CD4-positive, alpha-beta T cell (primary cell): Measurements from ENCODE around the gene OMD. TPM values are rescaled to one million over a fixed set of nuclear protein-coding genes. Genes with fewer than 3 reads are reported as not detected.

Experiments
- ATAC-seq: fragments of 200-7000 bp; cut with Tn5 transposase; one replicate; pipeline ENCODE4 v1.10.0; 2022; ENCODE audit warnings: mild to moderate bottlenecking; ENCODE audit not compliant: poor library complexity
- CTCF ChIA-PET: fragments of 350-600 bp; sonication (Branson Sonifier 250); formaldehyde crosslinking; loops from one replicate; lab custom pipeline; 2021; ENCODE audit warnings: antibody characterized with exemption, inconsistent platforms; lab: Charles Lee
- POLR2A ChIA-PET: fragments of 350-600 bp; sonication (Branson Sonifier 250); formaldehyde crosslinking; loops from one replicate; lab custom pipeline; 2021; ENCODE audit warnings: antibody characterized with exemption, inconsistent platforms; lab: Charles Lee
- DNase-seq, 14 experiments: peaks; one replicate each; pipeline ENCODE4 v3.0.0-alpha.2; 2013 to 2020; ENCODE audit warnings: mixed read lengths in 2 of 14
- H3K27ac ChIP-seq, 2 donors: one replicate each; pipeline versions ENCODE4 v1.5.1 to v1.7.0; 2013; ENCODE audit warnings: low read length in 2 of 2, low read depth in 1 of 2, mild to moderate bottlenecking in 1 of 2
- H3K27me3 ChIP-seq, 2 experiments: 1 replicate in 1 of 2; 2 replicates in 1 of 2; pipeline versions ENCODE4 v1.6.1 to v1.7.0; 2013; ENCODE audit warnings: low read length in 2 of 2, control low read depth in 1 of 2, mild to moderate bottlenecking in 1 of 2, moderate library complexity in 1 of 2; ENCODE audit not compliant: insufficient read depth in 2 of 2, control insufficient read depth in 1 of 2
- H3K36me3 ChIP-seq: one replicate; pipeline ENCODE4 v1.6.1; 2013; ENCODE audit warnings: low read length, control low read depth; ENCODE audit not compliant: insufficient read depth
- H3K4me1 ChIP-seq: one replicate; pipeline ENCODE4 v1.6.1; 2013; ENCODE audit warnings: low read length, control low read depth; ENCODE audit not compliant: insufficient read depth
- H3K4me3 ChIP-seq: one replicate; pipeline ENCODE4 v1.5.1; 2013; ENCODE audit warnings: mild to moderate bottlenecking, low read length, moderate library complexity
- H3K9me3 ChIP-seq, 2 experiments: 1 replicate in 1 of 2; 2 replicates in 1 of 2; pipeline versions ENCODE4 v1.6.1 to v1.7.0; 2013; ENCODE audit warnings: low read length in 2 of 2, mild to moderate bottlenecking in 2 of 2, control low read depth in 1 of 2, moderate library complexity in 1 of 2; ENCODE audit not compliant: control insufficient read depth in 1 of 2, insufficient read depth in 1 of 2
- H3K27ac Mint-ChIP-seq: one replicate; pipeline ENCODE4 v1.8.0; 2020; ENCODE audit warnings: mixed read lengths
- H3K27me3 Mint-ChIP-seq: one replicate; pipeline ENCODE4 v1.8.0; 2021; ENCODE audit warnings: mixed read lengths
- H3K36me3 Mint-ChIP-seq: one replicate; pipeline ENCODE4 v1.8.0; 2021; ENCODE audit warnings: low read depth, mixed read lengths
- H3K4me1 Mint-ChIP-seq: one replicate; pipeline ENCODE4 v1.8.0; 2021; ENCODE audit warnings: low read depth, mixed read lengths
- H3K4me3 Mint-ChIP-seq: one replicate; pipeline ENCODE4 v1.8.0; 2020; ENCODE audit warnings: mild to moderate bottlenecking, mixed read lengths
- H3K9me3 Mint-ChIP-seq: one replicate; pipeline ENCODE4 v1.8.0; 2020; ENCODE audit warnings: mixed read lengths
- intact Hi-C, 2 experiments: fragments of 100-400 bp; cut with DNase I in 1 of 2; cut with micrococcal nuclease in 1 of 2; formaldehyde crosslinking; loops; one replicate each; pipeline versions ENCODE4 v1.15.1 to v1.9.0; 2023 to 2025; cut with DNase I, micrococcal nuclease
- total RNA-seq, 174 experiments: library from RNA in 2 of 174; stranded (reverse) in 2 of 174; gene quantifications; one replicate each; pipeline ENCODE4 v1.2.3 and lab custom pipeline; 2021 to 2026
- TF ChIP-seq, protein P1 (sequence below): fragments of 200-600 bp; IDR thresholded peaks from one replicate; pipeline ENCODE4 v1.8.0; 2022; ENCODE audit warnings: antibody characterized with exemption, mild to moderate bottlenecking

Gene OMD
- total RNA-seq, 2 experiments from 2014 or later = not detected

DNA sequence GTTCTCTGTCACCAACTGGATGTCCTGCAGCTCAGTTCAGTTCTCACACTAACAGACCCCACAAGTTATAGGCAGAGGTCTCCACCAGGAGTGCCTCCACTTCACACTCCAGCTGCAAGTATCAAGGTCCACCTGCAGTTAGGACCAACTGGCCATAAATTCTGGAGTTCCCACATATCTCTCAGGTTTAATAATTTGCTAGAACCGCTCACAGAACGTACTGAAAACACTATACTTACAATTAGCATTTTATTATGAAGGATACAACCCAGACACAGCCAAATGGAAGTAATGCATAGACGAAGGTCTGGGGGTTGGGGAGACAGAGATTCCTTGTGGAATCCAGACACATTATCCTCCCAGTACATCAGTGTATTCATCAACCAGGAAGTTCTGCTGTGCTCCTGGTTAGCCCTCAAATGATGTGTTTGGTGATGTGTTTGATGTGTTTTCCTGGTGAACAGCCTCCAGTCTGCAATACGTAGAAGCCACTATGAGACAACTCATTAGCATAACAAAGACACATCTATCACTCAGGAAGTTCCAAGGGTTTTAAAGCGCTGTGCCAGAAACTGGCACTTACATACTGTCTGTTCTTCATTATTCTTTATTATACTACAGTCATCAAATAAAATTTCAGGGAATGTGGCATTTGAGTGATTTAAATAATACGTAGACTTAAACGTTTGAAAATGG lies 45.3 kb downstream of the OMD start:
- DNase-seq = peak in 3 of 14 experiments; percentile 27 to 41 (median 31)
- CTCF ChIA-PET = no interaction called here
- Histone ChIP-seq H3K4me3 (no peak overlapping the region), H3K27me3 (no peaks in the 10 kb centered on the region), H3K4me1 (no peaks in the 10 kb centered on the region), H3K27ac (no peak overlapping the region), H3K9me3 (peaks cover 7 to 10% of the 10 kb centered on the region in 2 experiments), H3K36me3 (no peaks in the 10 kb centered on the region)
- H3K9me3 Mint-ChIP-seq = peaks cover 5% of the 10 kb centered on the region
- ATAC-seq = peak; percentile 76
- H3K27ac Mint-ChIP-seq = no peak overlapping the region
- TF ChIP-seq, protein P1, sequence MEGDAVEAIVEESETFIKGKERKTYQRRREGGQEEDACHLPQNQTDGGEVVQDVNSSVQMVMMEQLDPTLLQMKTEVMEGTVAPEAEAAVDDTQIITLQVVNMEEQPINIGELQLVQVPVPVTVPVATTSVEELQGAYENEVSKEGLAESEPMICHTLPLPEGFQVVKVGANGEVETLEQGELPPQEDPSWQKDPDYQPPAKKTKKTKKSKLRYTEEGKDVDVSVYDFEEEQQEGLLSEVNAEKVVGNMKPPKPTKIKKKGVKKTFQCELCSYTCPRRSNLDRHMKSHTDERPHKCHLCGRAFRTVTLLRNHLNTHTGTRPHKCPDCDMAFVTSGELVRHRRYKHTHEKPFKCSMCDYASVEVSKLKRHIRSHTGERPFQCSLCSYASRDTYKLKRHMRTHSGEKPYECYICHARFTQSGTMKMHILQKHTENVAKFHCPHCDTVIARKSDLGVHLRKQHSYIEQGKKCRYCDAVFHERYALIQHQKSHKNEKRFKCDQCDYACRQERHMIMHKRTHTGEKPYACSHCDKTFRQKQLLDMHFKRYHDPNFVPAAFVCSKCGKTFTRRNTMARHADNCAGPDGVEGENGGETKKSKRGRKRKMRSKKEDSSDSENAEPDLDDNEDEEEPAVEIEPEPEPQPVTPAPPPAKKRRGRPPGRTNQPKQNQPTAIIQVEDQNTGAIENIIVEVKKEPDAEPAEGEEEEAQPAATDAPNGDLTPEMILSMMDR = no peak
- H3K27me3 Mint-ChIP-seq = no peaks in the 10 kb centered on the region
- POLR2A ChIA-PET = no interaction called here
- H3K36me3 Mint-ChIP-seq = peaks cover 31% of the 10 kb centered on the region
- intact Hi-C loops = no loop called here
- H3K4me1 Mint-ChIP-seq = peaks cover 19% of the 10 kb centered on the region
- no peak overlapping the region for H3K4me3 Mint-ChIP-seq

DNA sequence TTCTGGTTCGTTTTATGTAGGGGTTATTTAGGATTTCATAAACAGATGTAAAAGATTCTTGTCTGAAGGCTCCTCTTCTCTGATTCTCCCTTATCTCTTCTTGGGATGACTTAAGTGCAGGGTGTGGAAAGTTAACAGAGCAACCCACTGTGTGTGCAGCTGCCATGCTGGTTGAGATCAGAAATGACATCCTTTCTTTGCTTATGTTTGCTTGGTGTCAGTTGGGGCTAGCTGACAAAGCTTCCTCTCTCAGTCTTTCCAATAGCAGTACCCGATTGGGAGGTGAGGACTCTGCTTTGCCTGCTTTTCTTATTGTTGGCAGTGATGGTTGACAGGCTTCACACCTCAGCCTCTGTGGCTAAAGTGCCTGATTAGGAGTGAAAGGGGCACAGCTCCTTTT lies 46.4 kb downstream of the OMD start:
- peaks cover 12 to 17% of the 10 kb centered on the region in 2 experiments for H3K9me3 ChIP-seq
- no peaks in the 10 kb centered on the region for H3K36me3 ChIP-seq
- POLR2A ChIA-PET = no interaction called here
- H3K27me3 Mint-ChIP-seq = no peaks in the 10 kb centered on the region
- CTCF ChIA-PET = no interaction called here
- no peak overlapping the region for H3K27ac Mint-ChIP-seq
- peak in 1 of 14 experiments; percentile 9 for DNase-seq
- H3K27ac ChIP-seq = no peak overlapping the region
- no peaks in the 10 kb centered on the region for H3K4me1 ChIP-seq
- peaks cover 32% of the 10 kb centered on the region for H3K36me3 Mint-ChIP-seq
- TF ChIP-seq, protein P1 = no peak
- H3K4me3 Mint-ChIP-seq = no peak overlapping the region
- no peak overlapping the region for H3K4me3 ChIP-seq
- H3K4me1 Mint-ChIP-seq = peaks cover 19% of the 10 kb centered on the region
- intact Hi-C loops = no loop called here
- no peaks in the 10 kb centered on the region for H3K27me3 ChIP-seq
- peaks cover 5% of the 10 kb centered on the region for H3K9me3 Mint-ChIP-seq
- ATAC-seq = no peak

DNA sequence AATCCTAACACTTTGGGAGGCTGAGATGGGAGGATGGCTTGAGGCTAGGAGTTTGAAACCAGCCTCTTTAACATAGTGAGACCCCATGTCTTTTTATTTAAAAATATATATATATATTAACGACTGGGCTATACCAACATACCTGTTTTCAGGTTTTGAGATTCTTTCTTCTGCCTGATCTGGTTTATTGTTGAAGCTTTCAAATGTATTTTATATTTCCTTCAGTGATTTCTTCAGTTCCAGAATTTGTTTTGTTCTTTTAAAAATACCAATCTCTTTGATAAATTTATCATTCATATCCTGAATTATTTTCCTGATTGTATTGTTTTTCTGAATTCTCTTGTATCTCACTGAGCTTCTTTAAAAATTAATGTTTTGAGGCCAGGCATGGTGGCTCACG lies 51.1 kb downstream of the OMD start:
- DNase-seq (no peak), ATAC-seq (no peak)
- TF ChIP-seq, protein P1 = no peak
- no peaks in the 10 kb centered on the region for H3K36me3 ChIP-seq
- H3K4me3 Mint-ChIP-seq = no peak overlapping the region
- H3K9me3 Mint-ChIP-seq = peaks cover 9% of the 10 kb centered on the region
- H3K27ac Mint-ChIP-seq = no peak overlapping the region
- H3K27me3 ChIP-seq = no peaks in the 10 kb centered on the region
- intact Hi-C loops = no loop called here
- no peak overlapping the region for H3K4me3 ChIP-seq
- H3K4me1 Mint-ChIP-seq = peaks cover 4% of the 10 kb centered on the region
- H3K27me3 Mint-ChIP-seq = no peaks in the 10 kb centered on the region
- CTCF ChIA-PET = no interaction called here
- H3K27ac ChIP-seq = no peak overlapping the region
- POLR2A ChIA-PET = no interaction called here
- H3K9me3 ChIP-seq = peaks cover 17 to 19% of the 10 kb centered on the region in 2 experiments
- peaks cover 45% of the 10 kb centered on the region for H3K36me3 Mint-ChIP-seq
- H3K4me1 ChIP-seq = no peaks in the 10 kb centered on the region
